HG03064 (cell line): ENCODE measurements around the gene UNC13A.

Experiments
- ATAC-seq: cut with Tn5 transposase; IDR thresholded peaks from one replicate; pipeline ENCODE4 v1.9.1; 2021; ENCODE audit warnings: low read depth; ENCODE audit not compliant: unreplicated experiment

The UNC13A gene

DNA sequence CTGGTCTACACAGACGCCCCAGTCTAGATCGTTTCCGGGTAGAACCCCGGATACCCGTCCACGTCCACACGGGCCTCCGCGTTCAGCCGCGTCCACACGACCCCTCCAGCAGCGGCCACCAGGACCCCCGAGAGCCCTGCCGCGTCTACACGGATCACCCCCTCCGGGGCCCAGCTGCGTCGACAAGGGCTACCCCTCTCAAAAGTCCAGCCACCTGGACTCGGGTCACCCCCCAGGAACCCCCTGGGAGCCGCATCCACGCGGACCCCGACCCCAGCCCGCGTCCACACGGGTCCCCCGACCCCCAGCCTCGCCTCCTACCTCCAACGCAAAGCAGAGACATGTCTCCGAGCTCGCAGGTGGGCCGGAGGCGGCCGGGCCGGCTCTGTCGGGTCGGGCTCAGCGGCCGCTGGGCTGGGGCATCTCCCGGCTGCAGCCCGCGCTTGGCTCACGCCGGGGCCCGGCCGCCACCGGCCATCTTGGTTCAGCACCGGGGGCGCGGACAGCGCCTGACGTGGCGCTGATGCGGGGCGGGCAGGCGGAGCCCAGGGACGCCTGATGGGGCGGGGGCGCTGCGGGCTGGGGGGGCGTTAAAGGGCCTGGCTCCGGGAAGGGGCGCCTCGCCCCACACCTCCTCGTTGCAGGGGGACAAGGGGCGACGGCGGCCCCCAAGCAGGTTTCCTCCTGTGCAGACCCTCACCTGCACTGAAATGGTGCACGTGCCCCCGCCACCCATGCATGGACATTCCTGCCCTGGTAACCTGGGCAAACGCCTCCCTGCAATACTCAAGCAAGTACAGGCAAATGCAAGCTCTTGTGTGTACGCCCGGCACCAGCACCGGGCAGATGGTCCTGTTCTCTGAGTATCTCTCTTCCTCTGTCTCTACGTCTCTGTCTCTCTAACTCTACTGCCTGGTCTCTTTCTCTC is at the start of gene UNC13A:
UNC13A (minus strand) TSS at position 498 of the 928 bp plus-strand sequence; CDS start at position 343, 155 bp downstream.
- no peak for ATAC-seq

DNA sequence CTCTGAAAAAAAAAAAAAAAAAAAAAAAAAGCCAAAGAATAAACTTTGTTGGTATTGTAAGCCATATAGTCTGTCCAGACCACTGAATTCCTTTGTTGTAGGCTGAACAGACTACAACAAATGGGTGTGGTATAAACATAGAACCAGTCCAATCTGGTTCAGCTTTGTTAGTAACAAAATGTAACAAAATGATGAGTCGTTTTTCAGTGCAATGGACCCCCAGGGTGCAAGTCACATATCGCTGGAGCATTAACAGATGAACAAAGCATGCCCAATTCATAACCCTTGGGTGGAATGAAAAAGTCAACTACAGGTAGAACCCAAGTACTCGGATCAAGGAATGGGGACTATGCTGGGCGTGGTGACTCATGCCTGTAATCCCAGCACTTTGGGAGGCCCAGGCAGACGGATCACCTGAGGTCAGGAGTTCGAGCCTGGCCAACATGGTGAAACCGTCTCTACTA is 49.6 kb upstream of the UNC13A start:
- ATAC-seq = no peak

DNA sequence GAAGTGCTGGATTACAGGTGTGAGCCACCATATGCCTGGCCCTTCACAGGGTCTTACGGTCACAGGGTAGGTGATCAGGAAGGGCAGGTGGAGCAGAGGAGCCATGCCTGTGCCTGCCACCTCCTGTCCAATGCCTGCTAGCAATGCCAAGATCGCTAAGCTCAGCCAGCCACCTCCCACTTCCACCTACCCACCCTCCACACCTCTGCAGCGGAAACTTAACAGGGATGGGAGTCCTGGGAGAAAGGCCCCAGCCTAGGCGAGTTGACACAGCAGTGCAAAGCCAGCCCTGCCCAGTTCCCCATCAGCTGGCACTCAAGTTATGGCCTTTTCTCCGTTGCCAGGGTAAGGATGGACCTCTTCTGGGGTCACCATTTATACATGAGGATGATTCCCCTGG is 47.3 kb upstream of the UNC13A start:
- no peak for ATAC-seq

DNA sequence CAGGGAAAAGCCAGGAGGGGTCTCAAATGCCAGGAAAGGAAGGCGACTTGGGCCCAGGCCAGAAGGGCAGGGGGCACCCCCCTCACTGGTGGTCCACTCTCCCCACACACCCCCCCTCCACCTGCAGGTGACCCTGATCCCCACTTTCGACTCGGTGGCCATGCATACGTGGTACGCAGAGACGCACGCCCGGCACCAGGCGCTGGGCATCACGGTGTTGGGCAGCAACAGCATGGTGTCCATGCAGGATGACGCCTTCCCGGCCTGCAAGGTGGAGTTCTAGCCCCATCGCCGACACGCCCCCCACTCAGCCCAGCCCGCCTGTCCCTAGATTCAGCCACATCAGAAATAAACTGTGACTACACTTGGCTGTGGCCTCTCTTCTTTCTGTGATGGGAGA is 46.0 kb upstream of the UNC13A start:
- no peak for ATAC-seq

DNA sequence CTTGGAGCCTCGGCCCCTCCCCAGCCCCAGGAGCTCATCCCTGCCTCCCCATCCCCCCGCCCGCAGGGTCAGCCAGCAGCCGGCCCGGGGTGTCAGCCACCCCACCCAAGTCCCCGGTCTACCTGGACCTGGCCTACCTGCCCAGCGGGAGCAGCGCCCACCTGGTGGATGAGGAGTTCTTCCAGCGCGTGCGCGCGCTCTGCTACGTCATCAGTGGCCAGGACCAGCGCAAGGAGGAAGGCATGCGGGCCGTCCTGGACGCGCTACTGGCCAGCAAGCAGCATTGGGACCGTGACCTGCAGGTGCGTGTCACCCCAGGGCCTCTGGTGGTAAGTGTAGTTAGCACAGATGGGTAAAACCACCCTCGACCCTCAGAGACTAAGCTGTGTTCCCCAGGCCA is 45.0 kb upstream of the UNC13A start:
- ATAC-seq = no peak

DNA sequence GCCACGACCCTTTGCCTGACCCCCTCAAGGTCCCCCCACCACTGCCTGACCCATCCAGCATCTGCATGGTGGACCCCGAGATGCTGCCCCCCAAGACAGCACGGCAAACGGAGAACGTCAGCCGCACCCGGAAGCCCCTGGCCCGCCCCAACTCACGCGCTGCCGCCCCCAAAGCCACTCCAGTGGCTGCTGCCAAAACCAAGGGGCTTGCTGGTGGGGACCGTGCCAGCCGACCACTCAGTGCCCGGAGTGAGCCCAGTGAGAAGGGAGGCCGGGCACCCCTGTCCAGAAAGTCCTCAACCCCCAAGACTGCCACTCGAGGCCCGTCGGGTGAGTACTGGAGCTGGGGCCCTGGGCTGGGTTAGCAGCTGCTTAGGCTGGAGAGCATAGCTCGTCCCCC is 39.7 kb upstream of the UNC13A start:
- no peak for ATAC-seq

DNA sequence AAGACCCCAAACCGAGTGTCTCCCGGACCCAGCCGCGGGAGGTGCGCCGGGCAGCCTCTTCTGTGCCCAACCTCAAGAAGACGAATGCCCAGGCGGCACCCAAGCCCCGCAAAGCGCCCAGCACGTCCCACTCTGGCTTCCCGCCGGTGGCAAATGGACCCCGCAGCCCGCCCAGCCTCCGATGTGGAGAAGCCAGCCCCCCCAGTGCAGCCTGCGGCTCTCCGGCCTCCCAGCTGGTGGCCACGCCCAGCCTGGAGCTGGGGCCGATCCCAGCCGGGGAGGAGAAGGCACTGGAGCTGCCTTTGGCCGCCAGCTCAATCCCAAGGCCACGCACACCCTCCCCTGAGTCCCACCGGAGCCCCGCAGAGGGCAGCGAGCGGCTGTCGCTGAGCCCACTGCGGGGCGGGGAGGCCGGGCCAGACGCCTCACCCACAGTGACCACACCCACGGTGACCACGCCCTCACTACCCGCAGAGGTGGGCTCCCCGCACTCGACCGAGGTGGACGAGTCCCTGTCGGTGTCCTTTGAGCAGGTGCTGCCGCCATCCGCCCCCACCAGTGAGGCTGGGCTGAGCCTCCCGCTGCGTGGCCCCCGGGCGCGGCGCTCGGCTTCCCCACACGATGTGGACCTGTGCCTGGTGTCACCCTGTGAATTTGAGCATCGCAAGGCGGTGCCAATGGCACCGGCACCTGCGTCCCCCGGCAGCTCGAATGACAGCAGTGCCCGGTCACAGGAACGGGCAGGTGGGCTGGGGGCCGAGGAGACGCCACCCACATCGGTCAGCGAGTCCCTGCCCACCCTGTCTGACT is 39.0 kb upstream of the UNC13A start:
- ATAC-seq = no peak

DNA sequence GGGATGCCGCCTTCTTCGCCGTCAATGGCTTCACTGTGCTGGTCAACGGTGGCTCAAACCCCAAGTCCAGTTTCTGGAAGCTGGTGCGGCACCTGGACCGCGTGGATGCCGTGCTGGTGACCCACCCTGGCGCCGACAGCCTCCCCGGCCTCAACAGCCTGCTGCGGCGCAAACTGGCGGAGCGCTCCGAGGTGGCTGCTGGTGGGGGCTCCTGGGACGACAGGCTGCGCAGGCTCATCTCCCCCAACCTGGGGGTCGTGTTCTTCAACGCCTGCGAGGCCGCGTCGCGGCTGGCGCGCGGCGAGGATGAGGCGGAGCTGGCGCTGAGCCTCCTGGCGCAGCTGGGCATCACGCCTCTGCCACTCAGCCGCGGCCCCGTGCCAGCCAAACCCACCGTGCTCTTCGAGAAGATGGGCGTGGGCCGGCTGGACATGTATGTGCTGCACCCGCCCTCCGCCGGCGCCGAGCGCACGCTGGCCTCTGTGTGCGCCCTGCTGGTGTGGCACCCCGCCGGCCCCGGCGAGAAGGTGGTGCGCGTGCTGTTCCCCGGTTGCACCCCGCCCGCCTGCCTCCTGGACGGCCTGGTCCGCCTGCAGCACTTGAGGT is 38.1 kb upstream of the UNC13A start:
- ATAC-seq = no peak

DNA sequence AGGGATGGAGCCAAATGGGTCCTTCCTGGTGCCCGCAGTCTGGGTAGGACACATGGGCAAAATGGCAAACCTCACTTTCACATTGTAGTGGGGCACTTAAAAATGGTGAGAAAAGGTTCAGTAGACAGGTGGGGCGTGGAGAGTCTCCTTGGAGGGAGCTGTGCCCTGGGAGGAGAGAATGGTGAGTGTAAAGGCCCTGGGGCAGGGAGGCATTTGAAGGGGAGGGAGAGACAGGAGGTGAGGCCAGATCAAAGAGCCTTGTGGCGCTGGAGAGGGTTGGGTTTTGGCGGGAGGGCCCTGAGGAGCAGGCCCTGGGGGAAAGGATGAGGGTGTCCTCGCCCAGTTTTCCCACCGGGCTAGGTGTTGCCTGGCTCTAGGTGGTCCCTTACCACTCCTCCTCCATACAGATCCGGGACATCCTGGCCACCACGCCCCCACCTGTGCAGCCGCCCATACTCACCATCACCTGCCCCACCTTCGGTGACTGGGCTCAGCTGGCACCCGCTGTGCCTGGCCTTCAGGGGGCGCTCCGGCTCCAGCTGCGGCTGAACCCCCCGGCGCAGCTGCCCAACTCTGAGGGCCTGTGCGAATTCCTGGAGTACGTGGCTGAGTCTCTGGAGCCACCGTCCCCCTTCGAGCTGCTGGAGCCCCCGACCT is 37.4 kb upstream of the UNC13A start:
- ATAC-seq = no peak

DNA sequence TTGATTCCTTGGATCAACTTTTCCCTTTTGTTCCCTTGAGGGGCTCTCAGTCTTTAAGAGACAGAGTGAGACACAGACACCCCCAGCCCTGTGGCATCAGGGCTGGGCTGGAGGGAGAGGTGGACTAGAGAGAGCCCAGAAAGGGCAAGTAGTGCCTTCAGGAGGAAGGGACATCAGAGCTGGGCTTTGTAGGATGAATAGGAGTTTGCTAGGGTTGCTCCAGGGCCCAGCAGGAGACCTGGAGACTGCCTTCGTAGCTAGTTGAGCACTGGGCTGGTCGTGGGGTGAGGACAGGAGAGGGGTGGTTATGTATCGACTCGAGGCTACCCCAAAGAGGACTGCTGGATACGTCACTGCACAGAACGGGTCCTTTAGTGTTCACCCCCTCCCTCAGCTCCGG is 36.5 kb upstream of the UNC13A start:
- no peak for ATAC-seq

DNA sequence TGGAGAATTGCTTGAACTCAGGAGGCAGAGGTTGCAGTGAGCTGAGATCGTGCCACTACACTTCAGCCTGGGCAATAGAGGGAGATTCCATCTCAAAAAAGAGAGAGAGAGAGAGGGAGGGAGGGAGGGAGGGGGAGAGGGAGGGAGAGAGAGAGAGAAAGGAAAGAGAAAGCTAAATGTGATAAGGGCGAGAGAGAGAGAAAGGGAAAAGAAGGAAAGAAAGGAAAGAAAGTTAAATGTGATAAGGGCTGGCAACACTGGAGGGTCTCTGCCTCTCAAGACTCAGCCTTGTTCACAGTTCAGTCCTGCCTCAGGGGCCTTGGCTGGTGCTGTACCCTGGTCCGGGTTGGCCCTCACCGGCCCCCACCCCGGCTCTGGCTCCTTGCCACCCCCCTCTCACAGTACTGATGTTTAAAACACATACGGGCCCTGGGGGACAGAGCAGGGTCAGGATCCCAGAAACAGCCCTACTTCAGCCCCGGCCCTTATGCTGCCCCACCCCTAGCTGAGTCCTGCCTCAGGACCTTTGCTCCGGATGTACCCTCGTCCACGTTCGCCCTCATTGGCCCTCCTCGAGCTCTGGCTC is 34.6 kb upstream of the UNC13A start:
- ATAC-seq = no peak

DNA sequence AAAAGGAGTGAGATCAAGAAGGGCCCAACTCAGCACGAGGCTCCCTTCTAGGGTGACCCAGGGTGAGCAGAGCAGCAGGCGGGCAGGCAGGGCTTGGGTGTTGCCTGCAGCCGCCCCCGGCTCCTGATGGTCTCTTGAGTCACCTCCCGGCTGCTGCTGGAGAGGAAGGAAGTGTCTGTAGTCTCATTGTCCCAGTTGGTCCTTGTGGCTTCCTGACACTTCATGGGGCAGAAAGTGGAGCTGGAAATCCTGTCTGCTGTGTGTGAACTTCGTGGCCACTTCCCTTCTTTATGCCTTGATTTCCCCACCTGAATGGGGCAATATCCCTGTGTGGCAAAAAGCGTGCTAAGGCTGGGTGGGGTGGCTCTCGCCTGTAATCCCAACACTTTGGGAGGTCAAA is 33.7 kb upstream of the UNC13A start:
- no peak for ATAC-seq

DNA sequence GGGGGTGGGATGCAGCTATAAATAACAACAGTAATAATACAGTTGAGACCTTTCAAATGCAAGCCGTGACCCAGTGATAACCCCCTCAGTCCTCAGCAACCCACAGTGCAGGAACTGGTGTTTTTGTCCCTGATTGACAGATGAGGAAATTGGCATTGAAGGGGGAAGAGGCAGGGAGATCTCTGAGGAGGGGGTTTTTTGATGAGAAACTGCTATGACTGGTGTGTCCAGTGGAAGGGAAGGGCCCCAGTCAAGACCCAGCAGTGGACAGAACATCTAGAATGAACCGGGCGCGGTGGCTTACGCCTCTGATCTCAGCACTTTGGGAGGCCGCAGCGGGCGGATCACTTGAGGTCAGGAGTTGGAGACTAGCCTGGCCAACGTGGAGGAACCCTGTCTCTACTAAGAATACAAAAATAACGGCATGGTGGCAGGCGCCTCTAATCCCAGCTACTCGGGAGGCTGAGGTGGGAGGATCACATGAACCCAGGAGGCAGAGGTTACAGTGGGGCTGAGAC is 33.0 kb upstream of the UNC13A start:
- no peak for ATAC-seq

DNA sequence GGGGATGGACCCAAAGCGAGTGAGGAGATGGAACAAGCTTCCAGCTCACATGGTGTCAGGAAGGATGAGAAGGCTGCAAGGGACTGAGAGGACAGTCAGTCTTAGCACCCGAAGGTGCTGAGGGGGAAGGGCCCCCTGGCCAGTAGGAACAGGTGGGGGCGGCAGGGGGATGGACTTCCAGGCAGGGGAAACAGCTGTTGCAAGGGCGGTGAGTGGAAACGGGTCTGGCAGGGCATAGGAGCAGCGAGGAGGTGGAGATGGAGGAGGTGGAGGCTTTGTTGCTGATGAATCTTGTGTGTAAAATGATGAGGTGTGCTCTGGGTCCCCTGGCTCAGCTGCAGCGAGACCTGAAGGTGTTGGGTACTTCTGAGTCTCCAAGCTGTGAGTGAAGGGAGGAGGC is 32.3 kb upstream of the UNC13A start:
- ATAC-seq = no peak

DNA sequence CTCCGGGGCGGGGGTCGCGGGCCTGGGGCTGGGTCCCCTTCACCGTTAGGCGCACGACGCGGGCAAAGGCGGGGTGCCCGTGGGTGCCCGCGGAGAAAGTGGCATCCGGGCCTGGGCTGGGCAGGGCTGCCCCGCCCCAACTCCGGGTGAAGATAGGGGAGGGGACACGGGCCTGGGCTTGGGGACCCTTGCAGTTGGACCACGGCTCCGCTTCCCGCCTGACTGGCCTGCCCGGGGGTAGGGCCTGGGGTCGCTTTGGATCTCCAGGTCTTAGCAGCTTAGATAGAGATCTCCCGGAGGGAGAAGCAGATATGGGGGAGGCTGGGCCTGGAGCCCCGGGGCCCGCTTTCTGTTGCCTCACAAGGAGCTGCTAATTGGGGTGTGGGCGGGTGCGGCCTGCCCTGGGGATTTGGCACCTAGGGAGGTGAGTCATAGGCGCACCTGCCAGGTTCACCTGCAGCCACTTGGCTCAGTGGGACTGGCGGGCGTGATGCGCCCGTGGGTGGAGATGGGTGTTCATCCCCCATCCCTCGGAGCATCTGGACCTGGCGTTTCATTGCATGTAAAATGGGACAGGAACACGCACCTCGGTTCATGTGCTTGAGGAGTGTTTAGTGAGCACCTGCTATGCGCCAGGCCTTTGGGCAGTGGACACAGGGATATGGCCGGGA is 31.7 kb upstream of the UNC13A start:
- ATAC-seq = no peak

DNA sequence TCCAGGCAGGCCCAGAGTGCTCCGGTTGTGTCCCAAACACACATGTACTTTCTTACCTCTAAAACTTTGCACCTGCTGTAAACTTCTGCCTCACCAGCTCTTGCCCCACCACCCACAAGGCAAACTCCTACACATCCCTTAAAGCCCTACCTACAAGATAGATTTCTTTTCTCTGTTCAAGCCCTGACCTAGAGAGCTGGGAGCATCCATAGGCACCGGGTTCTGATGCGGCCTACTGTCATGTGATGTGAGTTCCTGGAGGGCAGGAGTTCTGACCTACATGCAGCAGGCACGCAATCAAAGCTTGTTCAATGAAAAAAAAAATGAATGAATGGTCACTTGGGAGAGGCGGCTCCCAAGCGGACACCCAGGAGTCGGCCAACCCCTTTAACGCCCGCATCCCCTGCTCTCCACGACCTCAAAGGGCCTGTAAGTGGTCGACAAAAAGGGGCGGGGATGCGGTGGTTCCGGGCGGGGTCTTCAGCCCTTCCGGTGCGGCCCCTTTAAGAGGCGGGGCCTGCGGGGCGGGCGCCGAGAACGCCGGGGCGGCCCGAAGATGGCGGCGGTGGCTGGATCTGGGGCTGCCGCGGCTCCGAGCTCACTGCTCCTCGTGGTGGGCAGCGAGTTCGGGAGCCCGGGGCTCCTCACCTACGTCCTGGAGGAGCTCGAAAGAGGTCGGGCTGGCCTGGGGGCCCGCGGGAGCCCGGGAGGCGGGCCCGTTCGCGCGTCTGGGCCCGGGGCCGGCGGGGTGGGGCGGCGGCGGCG is 31.0 kb upstream of the UNC13A start, which contains the start of gene MAP1S:
MAP1S (plus strand) TSS at position 534 of the 765 bp plus-strand sequence; CDS start at position 557, 23 bp downstream.
- ATAC-seq = no peak

DNA sequence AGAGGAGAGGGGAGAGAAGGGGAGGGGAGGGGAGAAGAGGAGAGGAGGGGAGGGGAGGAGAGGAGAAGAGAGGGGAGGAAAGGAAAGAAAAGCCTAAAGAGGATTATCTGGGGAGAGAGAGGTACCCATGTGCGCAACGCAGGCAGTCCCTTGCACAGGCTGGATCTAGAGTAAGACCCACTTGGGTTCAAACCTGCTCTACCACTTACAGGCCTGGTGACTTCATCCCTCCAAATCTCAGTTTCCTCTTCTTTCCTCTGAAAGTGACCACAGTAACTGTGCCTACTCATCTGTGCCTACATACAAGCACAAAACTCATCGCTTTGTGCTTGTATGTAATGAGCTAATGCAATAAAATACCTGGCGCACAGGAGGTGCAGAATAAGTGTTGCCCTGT is 30.4 kb upstream of the UNC13A start:
- no peak for ATAC-seq

DNA sequence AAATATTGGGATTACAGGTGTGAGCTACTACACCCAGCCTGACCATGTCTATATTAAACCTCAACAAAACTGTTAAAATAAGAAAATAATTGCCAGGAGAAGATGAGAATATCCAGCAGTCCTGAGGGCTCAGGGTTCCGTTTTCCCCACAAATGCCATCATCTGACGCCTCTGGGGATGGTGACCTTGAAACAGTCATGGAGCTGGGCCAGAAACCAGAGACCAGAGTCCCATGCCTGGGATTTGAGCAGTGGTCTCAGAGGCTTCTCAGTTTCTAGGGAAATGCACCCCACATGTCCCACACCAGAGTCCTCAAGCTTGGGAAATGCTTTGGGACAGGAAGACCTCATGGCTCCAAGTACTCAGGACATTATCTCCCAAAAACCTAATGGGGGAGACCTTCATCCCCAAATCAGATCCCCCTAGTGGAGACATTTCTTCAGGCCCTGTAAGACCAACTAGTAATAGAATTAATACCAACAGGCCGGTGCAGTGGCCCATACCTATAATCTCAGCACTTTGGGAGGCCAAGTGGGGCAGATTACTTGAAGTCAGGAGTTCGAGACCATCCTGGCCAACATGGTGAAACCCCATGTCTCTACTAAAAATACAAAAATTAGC is 28.3 kb upstream of the UNC13A start:
- no peak for ATAC-seq
